SK-N-SH (cell line): ENCODE measurements around the gene SYT14. TPM values are rescaled to one million over a fixed set of nuclear protein-coding genes. Genes with fewer than 3 reads are reported as not detected.

Experiments used
- CTCF ChIA-PET: fragments of 300-600, 350-600 bp; formaldehyde crosslinking; extraction: SDS; loops from one replicate; lab custom pipeline; 2021; lab: Yijun Ruan, JAX
- POLR2A ChIA-PET: fragments of 350-600 bp; sonication (Branson Sonifier 250); formaldehyde crosslinking; extraction: SDS; loops from one replicate; lab custom pipeline; 2020; ENCODE audit warnings: antibody characterized with exemption, inconsistent platforms; lab: Yijun Ruan, JAX
- DNase-seq: peaks from one replicate; pipeline ENCODE4 v3.0.0; 2012
- H2AFZ ChIP-seq: fragments of 200-600 bp; sonication (generic); 2 replicates; pipeline ENCODE4 v1.8.1; 2016; ENCODE audit warnings: antibody characterized with exemption, mild to moderate bottlenecking, low read depth
- H3F3A ChIP-seq: fragments of 200-600 bp; sonication (generic); replicated peaks from 2 replicates; pipeline ENCODE3; 2016; ENCODE audit warnings: antibody characterized with exemption, mild to moderate bottlenecking; ENCODE audit not compliant: insufficient read depth
- H3K27ac ChIP-seq, 2 experiments: fragments of 200-500 bp in 1 of 2; fragments of 200-600 bp in 1 of 2; sonication (Bioruptor generic) in 1 of 2; sonication (generic), shearing (Covaris generic) in 1 of 2; 2 replicates each; pipeline versions ENCODE4 v1.5.1 to v1.6.1; 2014 to 2016; ENCODE audit warnings: low read depth in 2 of 2, inconsistent platforms in 1 of 2, low read length in 1 of 2, mild to moderate bottlenecking in 1 of 2, mixed read lengths in 1 of 2
- H3K27me3 ChIP-seq: fragments of 200-600 bp; sonication (generic), shearing (Covaris generic); 2 replicates; pipeline ENCODE4 v1.6.1; 2016; ENCODE audit warnings: mixed run types; ENCODE audit not compliant: insufficient read depth
- H3K36me3 ChIP-seq, 2 experiments: fragments of 200-500 bp in 1 of 2; fragments of 200-600 bp in 1 of 2; sonication (Bioruptor generic) in 1 of 2; sonication (generic) in 1 of 2; replicated peaks in 1 of 2; 2 replicates each; pipeline versions ENCODE3 to v1.5.1; 2014 to 2016; ENCODE audit warnings: low read length in 1 of 2, mild to moderate bottlenecking in 1 of 2; ENCODE audit not compliant: insufficient read depth in 2 of 2, control insufficient read depth in 1 of 2
- H3K4me1 ChIP-seq, 2 experiments: fragments of 200-500 bp in 1 of 2; fragments of 200-600 bp in 1 of 2; sonication (Bioruptor generic) in 1 of 2; sonication (generic), shearing (Covaris generic) in 1 of 2; 2 replicates each; pipeline versions ENCODE4 v1.5.1 to v1.6.1; 2014 to 2016; ENCODE audit warnings: low read depth in 1 of 2, low read length in 1 of 2, mixed run types in 1 of 2; ENCODE audit not compliant: insufficient read depth in 2 of 2, control insufficient read depth in 1 of 2
- H3K4me2 ChIP-seq: fragments of 200-600 bp; sonication (generic), shearing (Covaris generic); 2 replicates; pipeline ENCODE4 v1.6.1; 2017; ENCODE audit warnings: mixed run types
- H3K4me3 ChIP-seq, 2 experiments: fragments of 200-500 bp in 1 of 2; fragments of 200-600 bp in 1 of 2; sonication (Bioruptor generic) in 1 of 2; sonication (generic), shearing (Covaris generic) in 1 of 2; 2 replicates each; pipeline versions ENCODE4 v1.5.1 to v1.8.1; 2014 to 2016; ENCODE audit warnings: low read depth in 2 of 2, inconsistent platforms in 1 of 2, low read length in 1 of 2, mild to moderate bottlenecking in 1 of 2, mixed read lengths in 1 of 2, moderate library complexity in 1 of 2
- H3K79me2 ChIP-seq: fragments of 200-600 bp; sonication (generic); 2 replicates; pipeline ENCODE4 v1.8.1; 2017; ENCODE audit warnings: mild to moderate bottlenecking; ENCODE audit not compliant: insufficient read depth
- H3K9ac ChIP-seq: fragments of 200-600 bp; sonication (generic); 2 replicates; pipeline ENCODE4 v1.6.1; 2017; ENCODE audit warnings: mixed run types
- H3K9me2 ChIP-seq: fragments of 200-600 bp; sonication (generic); 2 replicates; pipeline ENCODE4 v1.6.1; 2017; ENCODE audit warnings: mixed run types
- H3K9me3 ChIP-seq: fragments of 200-600 bp; sonication (generic); 2 replicates; pipeline ENCODE4 v1.6.1; 2017; ENCODE audit warnings: mixed run types, mild to moderate bottlenecking, moderate library complexity
- H4K20me1 ChIP-seq: fragments of 200-600 bp; sonication (generic); 2 replicates; pipeline ENCODE4 v1.6.1; 2017; ENCODE audit warnings: mild to moderate bottlenecking, mixed run types; ENCODE audit not compliant: insufficient read depth
- CHD2 ChIP-seq: fragments of 150-350 bp; IDR thresholded peaks from 2 replicates; pipeline ENCODE4 v1.6.1; 2018; ENCODE audit warnings: low read length; ENCODE audit not compliant: partially characterized antibody
- CTCF ChIP-seq: fragments of 200-600 bp; sonication (generic); IDR thresholded peaks from 2 replicates; pipeline ENCODE4 v1.6.1; 2017; ENCODE audit warnings: antibody characterized with exemption, mild to moderate bottlenecking, moderate library complexity
- ELF1 ChIP-seq: IDR thresholded peaks from 2 replicates; pipeline ENCODE4 v1.4.0; 2012
- EP300 ChIP-seq, 2 experiments: IDR thresholded peaks; 2 replicates each; pipeline versions ENCODE4 v1.4.0 to v1.6.1; 2012; ENCODE audit warnings: borderline replicate concordance in 1 of 2, low read depth in 1 of 2, low read length in 1 of 2
- EZH2phosphoT487 ChIP-seq: fragments of 200-600 bp; sonication (generic); IDR thresholded peaks from 2 replicates; pipeline ENCODE4 v1.6.1; 2017; ENCODE audit warnings: low read depth, mixed run types, mild to moderate bottlenecking, antibody characterized with exemption, moderate library complexity, borderline replicate concordance
- FOSL2 ChIP-seq: IDR thresholded peaks from 2 replicates; pipeline ENCODE4 v1.4.0; 2012; ENCODE audit warnings: low read depth, mild to moderate bottlenecking, moderate library complexity, borderline replicate concordance
- GABPA ChIP-seq: IDR thresholded peaks from 2 replicates; pipeline ENCODE4 v1.4.0; 2012; ENCODE audit warnings: low read depth, mild to moderate bottlenecking
- PBX3 ChIP-seq: IDR thresholded peaks from 2 replicates; pipeline ENCODE4; 2012
- POLR2AphosphoS5 ChIP-seq: IDR thresholded peaks from 2 replicates; pipeline ENCODE4 v1.6.1; 2012; ENCODE audit warnings: low read depth, low read length
- RCOR1 ChIP-seq: fragments of 150-350 bp; IDR thresholded peaks from 2 replicates; pipeline ENCODE4 v1.6.1; 2017; ENCODE audit warnings: antibody characterized with exemption, low read length
- REST ChIP-seq: IDR thresholded peaks from 2 replicates; pipeline ENCODE4 v1.6.1; 2012; ENCODE audit warnings: mild to moderate bottlenecking, low read depth, low read length, moderate library complexity
- SIN3A ChIP-seq: IDR thresholded peaks from 2 replicates; pipeline ENCODE4 v1.6.1; 2012; ENCODE audit warnings: low read depth, mild to moderate bottlenecking, low read length, moderate library complexity, borderline replicate concordance
- TCF12 ChIP-seq: IDR thresholded peaks from 2 replicates; pipeline ENCODE4 v1.4.0; 2012
- TEAD4 ChIP-seq: IDR thresholded peaks from 2 replicates; pipeline ENCODE4 v1.4.0; 2012; ENCODE audit warnings: mild to moderate bottlenecking, borderline replicate concordance; ENCODE audit not compliant: insufficient read depth
- USF2 ChIP-seq: fragments of 150-350 bp; IDR thresholded peaks from 2 replicates; pipeline ENCODE4 v1.6.1; 2017; ENCODE audit warnings: antibody characterized with exemption, low read length, low read depth, borderline replicate concordance
- YY1 ChIP-seq: IDR thresholded peaks from 2 replicates; pipeline ENCODE4 v1.4.0; 2012; ENCODE audit warnings: low read depth, mild to moderate bottlenecking
- ZBTB33 ChIP-seq: IDR thresholded peaks from 2 replicates; pipeline ENCODE4 v1.4.0; 2012; ENCODE audit warnings: low read depth, borderline replicate concordance
- WGBS: methylation state at CpG from one replicate; pipeline ENCODE4 v1.1.6; 2017; ENCODE audit warnings: low lambda C conversion rate; 5-methylcytosine and 5-hydroxymethylcytosine counted together
- polyA plus RNA-seq, 3 experiments: library from polyadenylated mRNA; depleted of rRNA; stranded (reverse); fragments of >200 nt; gene quantifications; 2 replicates each; pipeline ENCODE4 v1.2.3, GENCODE V29; 2012

Gene SYT14
- polyA plus RNA-seq, 1 of the 3 experiments (the other 2 are of a cell fraction) = 1.2 TPM

GRCh38 chr1:210098356-210098755, 160.3 kb downstream of the SYT14 start:
- H4K20me1 ChIP-seq = no peaks in the 10 kb centered on the region
- no peak overlapping the region for H2AFZ ChIP-seq
- H3K9me3 ChIP-seq = no peaks in the 10 kb centered on the region
- peaks cover 0 to 27% of the 10 kb centered on the region in 2 experiments for H3K36me3 ChIP-seq
- ChIA-PET POLR2A (no interaction called here), CTCF (no interaction called here)
- WGBS = 69% methylated on average over 3 of the region's 3 CpGs
- no peak overlapping the region for H3K4me2 ChIP-seq
- no peak overlapping the region for H3K9ac ChIP-seq
- no peaks in the 10 kb centered on the region for H3K9me2 ChIP-seq
- no peak overlapping the region for H3K27ac ChIP-seq
- DNase-seq = no peak
- H3K4me3 ChIP-seq = no peak overlapping the region
- H3F3A ChIP-seq = no peaks in the 10 kb centered on the region
- H3K4me1 ChIP-seq = peaks cover 0 to 16% of the 10 kb centered on the region in 2 experiments; a peak in 2 of 4 replicates
- no peaks in the 10 kb centered on the region for H3K27me3 ChIP-seq
- no peaks in the 10 kb centered on the region for H3K79me2 ChIP-seq
- TF ChIP-seq SIN3A (no peak), ELF1 (no peak), GABPA (no peak), REST (no peak), EP300 (IDR thresholded peaks at IDR 0.05; ENCODE audit: borderline replicate concordance in 1 of 2, low read depth in 1 of 2, low read length in 1 of 2) (no peak), CHD2 (no peak)

- TF ChIP-seq FOSL2 = no peak
- TF ChIP-seq PBX3 = no peak
- TF ChIP-seq ZBTB33 = no peak
- TF ChIP-seq RCOR1 = no peak
- no peak for TF ChIP-seq CHD2
- TF ChIP-seq TEAD4 = no peak
- no peak for TF ChIP-seq CTCF
- no peak for TF ChIP-seq YY1
- no peak for TF ChIP-seq POLR2AphosphoS5
- no peak for TF ChIP-seq USF2
- TF ChIP-seq EZH2phosphoT487 = no peak
- TF ChIP-seq TCF12 = no peak
- TF ChIP-seq, all 33 proteins: peak for 0
- H3K4me2 ChIP-seq = no peak overlapping the region
- no peaks in the 10 kb centered on the region for H3K9me3 ChIP-seq
- H3K27me3 ChIP-seq = no peaks in the 10 kb centered on the region
- H3K27ac ChIP-seq = no peak overlapping the region
- no peak for DNase-seq
- CTCF ChIA-PET = no interaction called here
- no peaks in the 10 kb centered on the region for H4K20me1 ChIP-seq
- WGBS = 85% methylated on average over 1 of the region's 1 CpG
- peaks cover 0 to 5% of the 10 kb centered on the region in 2 experiments; a peak in 2 of 4 replicates for H3K4me1 ChIP-seq
- no peaks in the 10 kb centered on the region for H3K79me2 ChIP-seq
- POLR2A ChIA-PET = no interaction called here
- H3K9me2 ChIP-seq = no peaks in the 10 kb centered on the region
- no peak overlapping the region for H3K9ac ChIP-seq
- H3F3A ChIP-seq = no peaks in the 10 kb centered on the region
- H2AFZ ChIP-seq = no peak overlapping the region
- H3K4me3 ChIP-seq = no peak overlapping the region
- peaks cover 0 to 31% of the 10 kb centered on the region in 2 experiments for H3K36me3 ChIP-seq
Observed at GRCh38 chr1:210099921-210100320, 161.9 kb downstream of the SYT14 start.
